HL-60 (cell line): Measurements from ENCODE around the gene BBS9.

Source experiments
- DNase-seq, 2 experiments: peaks; one replicate each; pipeline ENCODE4 v3.0.0-alpha.2; 2010 to 2020; ENCODE audit warnings: low read depth in 1 of 2, low spot score in 1 of 2
- H3K27ac ChIP-seq: fragments of 250-450 bp; sonication (Bioruptor Pico); replicated peaks from 2 replicates; pipeline ENCODE4 v1.5.1; 2020; ENCODE audit warnings: mild to moderate bottlenecking, moderate library complexity
- H3K27me3 ChIP-seq: fragments of 250-450 bp; sonication (Bioruptor Pico); 2 replicates; pipeline ENCODE4 v1.5.1; 2021; ENCODE audit warnings: mild to moderate bottlenecking, moderate library complexity; ENCODE audit not compliant: insufficient read depth, poor library complexity, severe bottlenecking
- H3K4me3 ChIP-seq: replicated peaks from 2 replicates; pipeline ENCODE4 v1.5.1; 2011; ENCODE audit warnings: mild to moderate bottlenecking, control low read depth, low read length; ENCODE audit not compliant: insufficient read depth
- GABPA ChIP-seq: IDR thresholded peaks from 2 replicates; pipeline ENCODE4 v1.6.1; 2012; ENCODE audit warnings: low read depth
- POLR2AphosphoS5 ChIP-seq: IDR thresholded peaks from 2 replicates; pipeline ENCODE4 v1.6.1; 2012; ENCODE audit warnings: low read depth
- SPI1 ChIP-seq: IDR thresholded peaks from 2 replicates; pipeline ENCODE4 v1.6.1; 2012; ENCODE audit warnings: low read depth, mild to moderate bottlenecking, borderline replicate concordance
- TF ChIP-seq, protein P1 (sequence below): IDR thresholded peaks from one replicate; pipeline ENCODE4 v1.5.1; 2011; ENCODE audit warnings: low read length, control low read depth, inconsistent platforms; ENCODE audit not compliant: insufficient read depth
- TF ChIP-seq, protein P2 (sequence below): IDR thresholded peaks from 2 replicates; pipeline ENCODE4 v1.6.1; 2012; ENCODE audit warnings: low read depth; ENCODE audit not compliant: insufficient replicate concordance

Gene BBS9

DNA sequence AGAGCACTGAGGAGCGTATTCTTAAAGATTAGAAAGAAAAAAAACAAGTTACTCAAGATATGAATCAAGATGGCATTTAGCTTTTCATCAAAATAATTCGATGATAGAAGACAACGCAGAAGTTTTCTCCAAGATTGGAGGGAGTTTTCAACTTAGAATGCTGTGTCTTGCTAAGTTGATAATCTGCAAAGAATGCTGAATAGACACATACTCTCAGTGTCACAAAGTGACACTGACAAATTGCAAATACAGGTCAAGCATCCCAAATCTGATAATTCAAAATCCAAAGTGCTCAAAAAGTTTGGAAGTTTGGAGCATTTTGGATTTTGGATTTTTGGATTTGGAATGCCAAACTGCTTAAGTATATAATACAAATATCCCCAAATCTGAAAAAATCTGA is 243.8 kb downstream of the BBS9 start:
- TF ChIP-seq POLR2AphosphoS5 (no peak), GABPA (no peak), SPI1 (no peak)
- TF ChIP-seq, protein P1, sequence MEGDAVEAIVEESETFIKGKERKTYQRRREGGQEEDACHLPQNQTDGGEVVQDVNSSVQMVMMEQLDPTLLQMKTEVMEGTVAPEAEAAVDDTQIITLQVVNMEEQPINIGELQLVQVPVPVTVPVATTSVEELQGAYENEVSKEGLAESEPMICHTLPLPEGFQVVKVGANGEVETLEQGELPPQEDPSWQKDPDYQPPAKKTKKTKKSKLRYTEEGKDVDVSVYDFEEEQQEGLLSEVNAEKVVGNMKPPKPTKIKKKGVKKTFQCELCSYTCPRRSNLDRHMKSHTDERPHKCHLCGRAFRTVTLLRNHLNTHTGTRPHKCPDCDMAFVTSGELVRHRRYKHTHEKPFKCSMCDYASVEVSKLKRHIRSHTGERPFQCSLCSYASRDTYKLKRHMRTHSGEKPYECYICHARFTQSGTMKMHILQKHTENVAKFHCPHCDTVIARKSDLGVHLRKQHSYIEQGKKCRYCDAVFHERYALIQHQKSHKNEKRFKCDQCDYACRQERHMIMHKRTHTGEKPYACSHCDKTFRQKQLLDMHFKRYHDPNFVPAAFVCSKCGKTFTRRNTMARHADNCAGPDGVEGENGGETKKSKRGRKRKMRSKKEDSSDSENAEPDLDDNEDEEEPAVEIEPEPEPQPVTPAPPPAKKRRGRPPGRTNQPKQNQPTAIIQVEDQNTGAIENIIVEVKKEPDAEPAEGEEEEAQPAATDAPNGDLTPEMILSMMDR, result no peak
- TF ChIP-seq, protein P2, sequence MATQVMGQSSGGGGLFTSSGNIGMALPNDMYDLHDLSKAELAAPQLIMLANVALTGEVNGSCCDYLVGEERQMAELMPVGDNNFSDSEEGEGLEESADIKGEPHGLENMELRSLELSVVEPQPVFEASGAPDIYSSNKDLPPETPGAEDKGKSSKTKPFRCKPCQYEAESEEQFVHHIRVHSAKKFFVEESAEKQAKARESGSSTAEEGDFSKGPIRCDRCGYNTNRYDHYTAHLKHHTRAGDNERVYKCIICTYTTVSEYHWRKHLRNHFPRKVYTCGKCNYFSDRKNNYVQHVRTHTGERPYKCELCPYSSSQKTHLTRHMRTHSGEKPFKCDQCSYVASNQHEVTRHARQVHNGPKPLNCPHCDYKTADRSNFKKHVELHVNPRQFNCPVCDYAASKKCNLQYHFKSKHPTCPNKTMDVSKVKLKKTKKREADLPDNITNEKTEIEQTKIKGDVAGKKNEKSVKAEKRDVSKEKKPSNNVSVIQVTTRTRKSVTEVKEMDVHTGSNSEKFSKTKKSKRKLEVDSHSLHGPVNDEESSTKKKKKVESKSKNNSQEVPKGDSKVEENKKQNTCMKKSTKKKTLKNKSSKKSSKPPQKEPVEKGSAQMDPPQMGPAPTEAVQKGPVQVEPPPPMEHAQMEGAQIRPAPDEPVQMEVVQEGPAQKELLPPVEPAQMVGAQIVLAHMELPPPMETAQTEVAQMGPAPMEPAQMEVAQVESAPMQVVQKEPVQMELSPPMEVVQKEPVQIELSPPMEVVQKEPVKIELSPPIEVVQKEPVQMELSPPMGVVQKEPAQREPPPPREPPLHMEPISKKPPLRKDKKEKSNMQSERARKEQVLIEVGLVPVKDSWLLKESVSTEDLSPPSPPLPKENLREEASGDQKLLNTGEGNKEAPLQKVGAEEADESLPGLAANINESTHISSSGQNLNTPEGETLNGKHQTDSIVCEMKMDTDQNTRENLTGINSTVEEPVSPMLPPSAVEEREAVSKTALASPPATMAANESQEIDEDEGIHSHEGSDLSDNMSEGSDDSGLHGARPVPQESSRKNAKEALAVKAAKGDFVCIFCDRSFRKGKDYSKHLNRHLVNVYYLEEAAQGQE, result no peak
- DNase-seq, result no peak
- Histone ChIP-seq H3K27ac (no peak overlapping the region), H3K27me3 (no peaks in the 10 kb centered on the region), H3K4me3 (no peak overlapping the region)

DNA sequence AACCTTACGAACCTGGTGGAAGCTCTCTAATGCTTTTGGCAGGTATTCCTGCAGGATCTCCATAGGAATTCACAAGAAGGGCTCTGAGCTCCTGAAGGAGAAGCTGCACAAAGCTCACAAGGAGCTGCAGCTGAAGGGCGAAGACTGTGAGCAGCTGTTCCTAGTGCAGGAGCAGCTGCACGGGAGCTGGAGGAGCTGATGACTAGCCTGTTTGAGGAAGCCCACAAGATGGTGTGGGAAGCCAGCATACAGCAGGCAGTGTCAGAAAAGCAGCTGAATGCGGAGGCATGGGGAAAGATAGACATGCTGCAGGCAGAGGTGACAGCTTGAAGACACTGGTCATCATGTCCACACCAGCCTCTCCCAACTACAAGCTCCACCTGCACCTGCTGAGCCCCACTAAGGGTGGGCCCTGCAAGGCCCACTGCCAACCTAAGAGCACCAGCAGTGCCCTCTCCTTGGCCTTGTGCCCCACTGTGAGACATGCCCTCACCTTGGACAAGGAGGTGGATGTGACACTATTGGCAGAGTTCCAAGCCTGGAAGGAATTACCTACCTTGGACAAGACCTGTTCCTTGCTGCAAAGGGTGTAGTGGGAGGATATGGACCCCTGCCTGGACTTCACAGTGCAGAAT is 250.6 kb downstream of the BBS9 start:
- DNase-seq, result no peak
- Histone ChIP-seq H3K27me3 (no peaks in the 10 kb centered on the region), H3K4me3 (no peak overlapping the region), H3K27ac (no peak overlapping the region)
- TF ChIP-seq, protein P1, result no peak
- TF ChIP-seq, protein P2, result no peak
- TF ChIP-seq SPI1 (no peak), GABPA (no peak), POLR2AphosphoS5 (no peak)

DNA sequence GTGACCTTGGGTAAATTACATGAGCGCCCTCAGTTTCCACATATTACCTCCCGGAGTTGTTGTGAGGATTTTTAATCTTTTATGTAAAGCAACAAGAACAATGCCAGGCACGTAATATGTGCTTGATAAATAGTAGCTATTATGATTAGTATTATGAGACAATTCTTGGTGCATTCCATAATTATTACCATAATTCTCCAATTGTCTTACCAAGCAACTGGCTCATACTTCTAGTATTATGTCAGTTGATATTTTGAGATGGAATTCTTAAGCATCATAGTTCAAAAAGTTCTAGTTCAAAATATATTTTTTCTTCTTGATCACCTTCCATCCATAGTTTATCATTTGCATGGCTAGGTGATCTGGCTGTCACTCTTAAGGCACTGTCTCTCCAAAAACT is 259.0 kb downstream of the BBS9 start:
- H3K27me3 ChIP-seq, result no peaks in the 10 kb centered on the region
- DNase-seq, result no peak
- H3K4me3 ChIP-seq, result no peak overlapping the region
- H3K27ac ChIP-seq, result no peak overlapping the region
- no peak for TF ChIP-seq GABPA
- TF ChIP-seq, protein P1, result no peak
- TF ChIP-seq, protein P2, result no peak
- TF ChIP-seq POLR2AphosphoS5, result no peak
- no peak for TF ChIP-seq SPI1
